SK-N-SH treated with all-trans-retinoic acid at 6 μM for 48 hours (cell line): ENCODE data around the gene PMEPA1.

Source experiments
- ATAC-seq: fragments of 200-7000 bp; cut with Tn5 transposase; 3 replicates; pipeline ENCODE4 v1.9.1; 2020; ENCODE audit warnings: mild to moderate bottlenecking, moderate library complexity
- BACH2 ChIP-seq: fragments of 250-450 bp; sonication (Bioruptor Pico); IDR thresholded peaks from 2 replicates; pipeline ENCODE4 v1.9.0; 2021; ENCODE audit warnings: mild to moderate bottlenecking, borderline replicate concordance
- CREB5 ChIP-seq: fragments of 250-450 bp; sonication (Bioruptor Pico); IDR thresholded peaks from 2 replicates; pipeline ENCODE4 v1.5.1; 2020; ENCODE audit warnings: low read depth, mild to moderate bottlenecking, moderate library complexity
- CSDC2 ChIP-seq: fragments of 250-450 bp; sonication (Bioruptor Pico); IDR thresholded peaks from 2 replicates; pipeline ENCODE4 v1.5.0; 2020; ENCODE audit warnings: mild to moderate bottlenecking, moderate library complexity
- CSRNP3 ChIP-seq: fragments of 250-450 bp; sonication (Bioruptor Pico); IDR thresholded peaks from 2 replicates; pipeline ENCODE4 v1.5.1; 2021; ENCODE audit warnings: mild to moderate bottlenecking, moderate library complexity
- ESRRG ChIP-seq: fragments of 250-450 bp; sonication (Bioruptor Pico); IDR thresholded peaks from 2 replicates; pipeline ENCODE4 v1.6.1; 2021; ENCODE audit warnings: mild to moderate bottlenecking
- GLIS3 ChIP-seq: fragments of 250-450 bp; sonication (Bioruptor Pico); IDR thresholded peaks from 2 replicates; pipeline ENCODE4 v1.5.0; 2020; ENCODE audit warnings: mild to moderate bottlenecking, moderate library complexity
- ISL1 ChIP-seq: fragments of 250-450 bp; sonication (Bioruptor Pico); IDR thresholded peaks from 2 replicates; pipeline ENCODE4 v2.1.2; 2022; ENCODE audit warnings: mild to moderate bottlenecking, moderate library complexity
- OSR1 ChIP-seq: fragments of 250-450 bp; sonication (Bioruptor Pico); IDR thresholded peaks from 2 replicates; pipeline ENCODE4 v1.8.0; 2022; ENCODE audit warnings: moderate library complexity, mild to moderate bottlenecking, inconsistent platforms
- PATZ1 ChIP-seq: fragments of 250-450 bp; sonication (Bioruptor Pico); IDR thresholded peaks from 2 replicates; pipeline ENCODE4 v1.8.0; 2020; ENCODE audit warnings: mild to moderate bottlenecking, moderate library complexity, borderline replicate concordance
- POU6F1 ChIP-seq: fragments of 250-450 bp; sonication (Bioruptor Pico); IDR thresholded peaks from 2 replicates; pipeline ENCODE4 v1.8.0; 2021; ENCODE audit warnings: low read depth, mild to moderate bottlenecking, moderate library complexity, borderline replicate concordance
- PPARA ChIP-seq: fragments of 250-450 bp; sonication (Bioruptor Pico); IDR thresholded peaks from 2 replicates; pipeline ENCODE4 v1.5.0; 2020; ENCODE audit warnings: mild to moderate bottlenecking, borderline replicate concordance
- SNAI2 ChIP-seq: fragments of 250-450 bp; sonication (Bioruptor Pico); IDR thresholded peaks from 2 replicates; pipeline ENCODE4 v1.5.0; 2020; ENCODE audit warnings: mild to moderate bottlenecking, moderate library complexity
- TOX ChIP-seq: fragments of 250-450 bp; sonication (Bioruptor Pico); IDR thresholded peaks from 2 replicates; pipeline ENCODE4 v1.8.0; 2021; ENCODE audit warnings: mild to moderate bottlenecking, moderate library complexity, borderline replicate concordance
- TSHZ2 ChIP-seq: fragments of 250-450 bp; sonication (Bioruptor Pico); IDR thresholded peaks from 2 replicates; pipeline ENCODE4 v1.5.0; 2020; ENCODE audit warnings: mild to moderate bottlenecking, moderate library complexity
- ZC3H10 ChIP-seq: fragments of 250-450 bp; sonication (Bioruptor Pico); IDR thresholded peaks from 2 replicates; pipeline ENCODE4 v1.5.1; 2021; ENCODE audit warnings: mild to moderate bottlenecking, moderate library complexity
- ZFP3 ChIP-seq: fragments of 250-450 bp; sonication (Bioruptor Pico); IDR thresholded peaks from 2 replicates; pipeline ENCODE4 v1.5.0; 2020; ENCODE audit warnings: mild to moderate bottlenecking, moderate library complexity
- ZFP30 ChIP-seq: fragments of 450-650 bp; formaldehyde crosslinking; IDR thresholded peaks from 2 replicates; pipeline ENCODE4 v1.5.0; 2022; ENCODE audit warnings: mild to moderate bottlenecking, moderate library complexity
- ZNF565 ChIP-seq: fragments of 450-650 bp; formaldehyde crosslinking; conservative IDR thresholded peaks from 2 replicates; pipeline ENCODE4 v1.5.0; 2020; ENCODE audit warnings: low read depth, mild to moderate bottlenecking, moderate library complexity
- ZNF70 ChIP-seq: fragments of 450-650 bp; formaldehyde crosslinking; IDR thresholded peaks from 2 replicates; pipeline ENCODE4 v1.5.0; 2020; ENCODE audit warnings: mild to moderate bottlenecking, moderate library complexity
- ZNF8 ChIP-seq: fragments of 450-650 bp; formaldehyde crosslinking; IDR thresholded peaks from 2 replicates; pipeline ENCODE4 v1.5.0; 2020; ENCODE audit warnings: mild to moderate bottlenecking, moderate library complexity

The PMEPA1 gene

GRCh38 chr20:57711826-57712225 is 2.0 kb upstream of the PMEPA1 start:
- ATAC-seq: no peak

GRCh38 chr20:57711311-57711712 is 1.5 kb upstream of the PMEPA1 start:
- TF ChIP-seq CREB5 (CRISPR knock-in tag): no peak
- TF ChIP-seq OSR1: no peak
- no peak for ATAC-seq

More at GRCh38 chr20:57711826-57712225, 2.0 kb upstream of the PMEPA1 start:
- TF ChIP-seq POU6F1 (CRISPR knock-in tag) (no peak), ZFP30 (CRISPR knock-in tag) (no peak), TOX (CRISPR knock-in tag) (no peak), CSDC2 (no peak), ZC3H10 (no peak), PPARA (CRISPR knock-in tag) (no peak)

GRCh38 chr20:57710841-57711240 is 1.0 kb upstream of the PMEPA1 start:
- TF ChIP-seq CSRNP3 (CRISPR knock-in tag) (no peak), CREB5 (CRISPR knock-in tag) (no peak), ZNF565 (CRISPR knock-in tag) (no peak), CSDC2 (no peak), GLIS3 (no peak), ZNF70 (no peak), OSR1 (no peak), PPARA (CRISPR knock-in tag) (no peak), ESRRG (CRISPR knock-in tag) (no peak), ZC3H10 (no peak), ZNF8 (no peak), ZFP30 (CRISPR knock-in tag) (no peak), SNAI2 (CRISPR knock-in tag) (no peak), PATZ1 (CRISPR knock-in tag) (no peak), ISL1 (CRISPR knock-in tag) (no peak), TSHZ2 (no peak), POU6F1 (CRISPR knock-in tag) (no peak), ZFP3 (CRISPR knock-in tag) (no peak), BACH2 (CRISPR knock-in tag) (no peak)
- no peak for ATAC-seq
